Measurements from ENCODE around the gene PRSS56.

Gene PRSS56

GRCh38 chr2:232519581-232520438, at the start of gene PRSS56:
Gene PRSS56, plus strand, starts transcription at chr2:232520388. Its CDS starts 211 bp downstream, at chr2:232520599.
- DNase-seq, result no peak

- no peak for DNase-seq
Measured at GRCh38 chr2:232473467-232473890, 46.7 kb upstream of the PRSS56 start.

- DNase-seq, result no peak
Measured at GRCh38 chr2:232476045-232476444, 44.1 kb upstream of the PRSS56 start.

GRCh38 chr2:232476791-232477190, 43.4 kb upstream of the PRSS56 start:
- no peak for DNase-seq

- DNase-seq, result no peak
Measured at GRCh38 chr2:232477751-232478510, 42.3 kb upstream of the PRSS56 start.

GRCh38 chr2:232478571-232479340, 41.4 kb upstream of the PRSS56 start:
- DNase-seq, result no peak

GRCh38 chr2:232479341-232480200, 40.6 kb upstream of the PRSS56 start:
- DNase-seq, result no peak

- no peak for DNase-seq
Measured at GRCh38 chr2:232480201-232481190, 39.7 kb upstream of the PRSS56 start.

GRCh38 chr2:232481322-232482140, 38.7 kb upstream of the PRSS56 start:
- no peak for DNase-seq

- no peak for DNase-seq
Measured at GRCh38 chr2:232482301-232483238, 37.6 kb upstream of the PRSS56 start.

GRCh38 chr2:232483311-232483922, 36.8 kb upstream of the PRSS56 start:
- no peak for DNase-seq

GRCh38 chr2:232483923-232484627, 36.1 kb upstream of the PRSS56 start:
- no peak for DNase-seq

- no peak for DNase-seq
Measured at GRCh38 chr2:232484628-232485347, 35.4 kb upstream of the PRSS56 start.

GRCh38 chr2:232485348-232485756, 34.8 kb upstream of the PRSS56 start:
- no peak for DNase-seq

- DNase-seq, result no peak
Measured at GRCh38 chr2:232485757-232486557, 34.2 kb upstream of the PRSS56 start.

Data from suppressor macrophage treated with lipopolysaccharide for 1 hour (primary cell).